GM12875 (cell line): ENCODE data around the gene RAMAC.

Experiments
- H3K4me3 ChIP-seq: one replicate; pipeline ENCODE4 v1.5.1; 2011; ENCODE audit warnings: low read depth, low read length, control low read depth
- TF ChIP-seq, protein P1 (sequence below): IDR thresholded peaks from 2 replicates; pipeline ENCODE4 v1.5.1; 2011; ENCODE audit warnings: low read depth, mild to moderate bottlenecking, control low read depth, inconsistent platforms, low read length, moderate library complexity, borderline replicate concordance; ENCODE audit not compliant: insufficient read depth

Gene RAMAC

DNA sequence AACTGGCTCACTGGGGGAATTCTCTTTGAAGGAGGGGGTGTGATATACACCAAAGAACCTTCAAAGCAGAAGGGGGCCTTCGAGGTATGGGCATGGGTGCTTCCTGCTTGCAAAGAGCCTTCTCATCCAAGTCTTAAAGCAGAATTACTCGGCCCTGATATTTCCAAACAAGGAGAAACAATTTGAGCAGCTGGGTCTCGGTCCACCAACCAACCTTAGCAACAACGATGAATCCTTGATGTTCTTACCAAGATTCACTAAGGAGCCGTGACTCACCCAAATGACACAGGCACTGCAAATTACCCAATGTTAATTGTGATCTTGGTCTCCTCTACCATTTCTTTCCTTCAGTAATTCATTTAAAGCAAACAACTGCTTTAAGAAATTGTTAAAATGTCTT is 41.2 kb upstream of the RAMAC start:
- no peak overlapping the region for H3K4me3 ChIP-seq
- TF ChIP-seq, protein P1, sequence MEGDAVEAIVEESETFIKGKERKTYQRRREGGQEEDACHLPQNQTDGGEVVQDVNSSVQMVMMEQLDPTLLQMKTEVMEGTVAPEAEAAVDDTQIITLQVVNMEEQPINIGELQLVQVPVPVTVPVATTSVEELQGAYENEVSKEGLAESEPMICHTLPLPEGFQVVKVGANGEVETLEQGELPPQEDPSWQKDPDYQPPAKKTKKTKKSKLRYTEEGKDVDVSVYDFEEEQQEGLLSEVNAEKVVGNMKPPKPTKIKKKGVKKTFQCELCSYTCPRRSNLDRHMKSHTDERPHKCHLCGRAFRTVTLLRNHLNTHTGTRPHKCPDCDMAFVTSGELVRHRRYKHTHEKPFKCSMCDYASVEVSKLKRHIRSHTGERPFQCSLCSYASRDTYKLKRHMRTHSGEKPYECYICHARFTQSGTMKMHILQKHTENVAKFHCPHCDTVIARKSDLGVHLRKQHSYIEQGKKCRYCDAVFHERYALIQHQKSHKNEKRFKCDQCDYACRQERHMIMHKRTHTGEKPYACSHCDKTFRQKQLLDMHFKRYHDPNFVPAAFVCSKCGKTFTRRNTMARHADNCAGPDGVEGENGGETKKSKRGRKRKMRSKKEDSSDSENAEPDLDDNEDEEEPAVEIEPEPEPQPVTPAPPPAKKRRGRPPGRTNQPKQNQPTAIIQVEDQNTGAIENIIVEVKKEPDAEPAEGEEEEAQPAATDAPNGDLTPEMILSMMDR: no peak

- no peak overlapping the region for H3K4me3 ChIP-seq
- TF ChIP-seq, protein P1: no peak
Measured at GRCh38 chr15:82945326-82945725, 40.7 kb upstream of the RAMAC start.

DNA sequence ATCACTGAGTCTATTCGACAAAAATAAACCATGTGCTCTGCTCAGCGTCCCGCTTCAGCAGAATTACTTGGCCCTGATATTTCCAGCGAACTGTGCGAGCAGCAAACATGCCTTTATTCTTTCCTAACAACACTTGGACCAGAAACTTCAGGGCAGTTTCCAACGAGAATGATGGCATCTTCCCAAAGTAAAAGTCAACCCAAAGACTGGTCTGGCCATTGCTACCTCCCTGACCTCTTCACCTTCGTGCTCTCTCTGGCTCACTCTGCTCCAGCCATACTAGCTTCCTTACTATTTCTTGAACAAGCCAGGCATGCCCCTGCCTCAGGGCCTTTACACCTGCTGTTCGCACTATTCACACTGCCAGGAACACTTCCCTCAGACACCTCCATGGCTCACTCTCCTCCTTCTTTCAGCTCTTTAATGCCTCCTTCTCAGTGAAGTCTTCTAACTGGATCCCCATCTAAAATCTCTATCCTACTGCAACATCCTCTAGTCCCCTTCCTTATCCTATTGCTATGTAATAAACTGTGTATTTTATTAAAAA is 39.8 kb upstream of the RAMAC start:
- TF ChIP-seq, protein P1: no peak
- no peak overlapping the region for H3K4me3 ChIP-seq

DNA sequence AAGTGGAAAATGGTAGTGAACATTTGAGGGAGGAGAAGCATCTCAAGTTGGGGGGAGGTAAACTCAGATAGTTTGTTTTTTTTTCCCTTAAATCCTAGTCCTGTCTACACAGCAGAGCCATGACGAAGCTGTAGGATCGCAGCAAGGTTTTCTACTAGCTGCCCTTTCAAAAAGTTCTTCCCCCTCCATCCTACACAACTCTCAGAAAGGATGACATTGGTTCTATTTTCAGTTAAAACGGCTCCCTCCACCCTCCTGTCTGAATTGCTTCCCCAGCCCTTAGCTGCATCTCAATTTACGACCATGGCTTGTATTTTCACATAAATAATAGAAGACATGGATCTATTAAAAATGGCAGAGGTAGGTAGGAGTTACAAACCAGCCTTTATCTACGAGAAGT is 35.7 kb upstream of the RAMAC start:
- TF ChIP-seq, protein P1: no peak
- H3K4me3 ChIP-seq: no peak overlapping the region

DNA sequence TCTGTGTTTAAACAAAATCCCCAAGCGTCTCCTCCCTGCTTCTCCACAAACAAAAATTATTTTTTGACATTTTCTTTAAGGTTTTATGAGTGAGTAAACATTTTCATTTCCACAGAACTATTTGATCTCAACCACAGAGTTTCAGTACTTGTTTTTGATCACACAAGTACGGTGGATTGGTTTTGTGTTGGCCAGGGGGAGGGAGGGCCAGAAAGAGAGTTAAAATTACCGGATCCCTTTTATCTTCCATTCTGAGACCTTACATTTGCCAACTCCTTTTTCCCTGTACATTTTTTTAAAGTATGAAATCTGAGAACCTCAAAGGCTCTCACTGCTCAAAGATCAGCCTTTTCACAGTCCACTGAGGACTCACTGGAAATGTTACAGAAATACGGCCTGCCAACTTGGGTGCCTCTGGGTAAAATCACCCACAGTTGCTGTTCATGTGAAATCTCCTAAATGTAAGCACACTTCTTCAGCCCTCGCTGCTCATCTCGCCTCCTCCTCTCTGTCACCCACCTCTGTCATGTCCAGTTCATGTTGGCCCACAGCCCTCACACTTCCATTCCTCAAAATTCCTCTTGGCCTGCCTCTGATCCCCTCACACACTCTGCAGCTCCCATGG is 35.2 kb upstream of the RAMAC start:
- no peak overlapping the region for H3K4me3 ChIP-seq

GRCh38 chr15:82951472-82952157 is 34.4 kb upstream of the RAMAC start:
- H3K4me3 ChIP-seq: no peak overlapping the region

More for the DNA sequence above, 35.2 kb upstream of the RAMAC start:
- TF ChIP-seq, protein P1: no peak

More at GRCh38 chr15:82951472-82952157, 34.4 kb upstream of the RAMAC start:
- TF ChIP-seq, protein P1: no peak
